Astrocyte (in vitro differentiated cells and primary cell): ENCODE data around the gene RASA2. TPM values are rescaled to one million over a fixed set of nuclear protein-coding genes. Genes with fewer than 3 reads are reported as not detected.

Experiments used
- DNase-seq: peaks from one replicate; pipeline ENCODE4 v3.0.0-alpha.2; 2010; ENCODE audit warnings: low read depth
- FAIRE-seq: peaks from 2 replicates; lab custom pipeline; 2011; peaks lifted over from hg19 to GRCh38; lab: Jason Lieb, UNC
- H2AFZ ChIP-seq: 2 replicates; pipeline ENCODE4 v1.6.0; 2012; ENCODE audit warnings: low read depth, low read length, inconsistent platforms
- H3K27ac ChIP-seq: 2 replicates; pipeline ENCODE4 v1.5.1; 2011; ENCODE audit warnings: low read depth, low read length, inconsistent platforms
- H3K27me3 ChIP-seq: 2 replicates; pipeline ENCODE4 v1.6.0; 2011; ENCODE audit warnings: low read length, inconsistent platforms; ENCODE audit not compliant: insufficient read depth
- H3K36me3 ChIP-seq: 2 replicates; pipeline ENCODE4 v1.5.1; 2011; ENCODE audit warnings: low read length, inconsistent platforms; ENCODE audit not compliant: insufficient read depth
- H3K4me1 ChIP-seq: 2 replicates; pipeline ENCODE4 v1.5.1; 2011; ENCODE audit warnings: low read length, inconsistent platforms; ENCODE audit not compliant: insufficient read depth
- H3K4me2 ChIP-seq: 2 replicates; pipeline ENCODE4 v1.6.0; 2012; ENCODE audit warnings: low read length, inconsistent platforms
- H3K4me3 ChIP-seq: 2 replicates; pipeline ENCODE4 v1.5.1; 2011; ENCODE audit warnings: low read depth, mild to moderate bottlenecking, low read length, inconsistent platforms; ENCODE audit not compliant: insufficient read depth
- H3K79me2 ChIP-seq: 2 replicates; pipeline ENCODE4 v1.6.0; 2012; ENCODE audit warnings: mild to moderate bottlenecking, low read length, inconsistent platforms; ENCODE audit not compliant: insufficient read depth
- H3K9ac ChIP-seq: 2 replicates; pipeline ENCODE4 v1.6.0; 2012; ENCODE audit warnings: mild to moderate bottlenecking, low read length, inconsistent platforms
- H3K9me3 ChIP-seq: 2 replicates; pipeline ENCODE4 v1.5.1; 2012; ENCODE audit warnings: low read depth, mild to moderate bottlenecking, low read length, inconsistent platforms; ENCODE audit not compliant: insufficient read depth
- H4K20me1 ChIP-seq: 2 replicates; pipeline ENCODE4 v1.6.0; 2012; ENCODE audit warnings: low read length, inconsistent platforms; ENCODE audit not compliant: insufficient read depth
- H3K27ac Mint-ChIP-seq: one replicate; pipeline ENCODE4 v1.8.0; 2021; ENCODE audit warnings: mild to moderate bottlenecking, mixed read lengths; ENCODE audit not compliant: unreplicated experiment
- H3K27me3 Mint-ChIP-seq: one replicate; pipeline ENCODE4 v1.8.0; 2021; ENCODE audit warnings: low read depth, mixed read lengths; ENCODE audit not compliant: unreplicated experiment
- H3K36me3 Mint-ChIP-seq: one replicate; pipeline ENCODE4 v1.8.0; 2021; ENCODE audit warnings: low read depth, mixed read lengths; ENCODE audit not compliant: unreplicated experiment
- H3K4me1 Mint-ChIP-seq: one replicate; pipeline ENCODE4 v1.8.0; 2021; ENCODE audit warnings: low read depth, mixed read lengths; ENCODE audit not compliant: unreplicated experiment
- H3K4me3 Mint-ChIP-seq: one replicate; pipeline ENCODE4 v1.8.0; 2021; ENCODE audit warnings: mild to moderate bottlenecking, moderate library complexity, mixed read lengths; ENCODE audit not compliant: unreplicated experiment
- H3K9me3 Mint-ChIP-seq: one replicate; pipeline ENCODE4 v1.8.0; 2021; ENCODE audit warnings: mild to moderate bottlenecking, mixed read lengths; ENCODE audit not compliant: unreplicated experiment
- EZH2 ChIP-seq: IDR thresholded peaks from 2 replicates; pipeline ENCODE4 v1.6.1; 2012; ENCODE audit warnings: mild to moderate bottlenecking, low read length, inconsistent platforms; ENCODE audit not compliant: insufficient read depth
- total RNA-seq: library from RNA; stranded (reverse); gene quantifications from 2 replicates; pipeline ENCODE4 v1.2.1, GENCODE V29; 2021
- TF ChIP-seq, protein P1 (sequence below): IDR thresholded peaks from 2 replicates; pipeline ENCODE4 v1.5.1; 2011; ENCODE audit warnings: low read depth, mild to moderate bottlenecking, inconsistent platforms, low read length, moderate library complexity; ENCODE audit not compliant: insufficient read depth

RASA2 gene
- total RNA-seq, 1 donor from 2014 or later, result 19.0 TPM

DNA sequence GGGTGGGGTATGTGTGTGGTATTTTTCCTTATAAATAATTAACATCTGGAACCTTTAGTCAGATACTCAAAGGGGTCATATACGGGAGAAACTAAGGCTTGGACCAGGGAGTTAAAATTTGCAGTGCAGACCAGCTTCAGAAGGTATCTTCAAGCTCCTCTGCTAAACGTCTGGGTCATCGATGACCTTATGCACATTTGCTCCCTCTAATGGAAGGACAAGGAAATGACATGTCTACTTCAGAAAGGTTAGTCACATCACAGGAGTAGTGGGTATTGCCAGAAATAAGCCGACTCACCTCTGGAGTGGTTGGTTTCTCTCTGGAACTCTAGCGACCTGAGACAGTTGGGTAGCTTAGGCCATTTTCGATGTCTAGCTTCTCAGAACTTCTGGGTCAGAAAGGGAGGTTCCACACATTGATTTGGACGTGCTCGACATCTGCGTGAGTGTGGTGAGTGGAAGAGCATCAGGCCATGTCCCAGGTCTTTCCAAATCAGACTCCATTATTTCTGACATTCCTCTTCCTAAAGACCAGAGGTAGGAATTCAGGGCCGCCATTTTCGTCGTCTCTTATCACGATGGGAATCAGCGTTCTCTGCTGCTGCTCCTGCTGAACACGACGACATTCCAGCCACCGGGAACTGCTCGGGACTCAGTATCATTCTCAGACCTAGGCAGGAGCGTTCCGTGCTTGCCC is 31.8 kb upstream of the RASA2 start:
- Histone ChIP-seq H4K20me1 (no peaks in the 10 kb centered on the region), H3K27me3 (no peaks in the 10 kb centered on the region), H3K9ac (no peak overlapping the region), H3K27ac (no peak overlapping the region), H2AFZ (no peak overlapping the region), H3K4me2 (peak overlapping the region; percentile 10), H3K79me2 (no peaks in the 10 kb centered on the region), H3K36me3 (no peaks in the 10 kb centered on the region), H3K4me1 (peaks cover 21% of the 10 kb centered on the region), H3K9me3 (no peaks in the 10 kb centered on the region), H3K4me3 (no peak overlapping the region)
- no peak for FAIRE-seq
- no peaks in the 10 kb centered on the region for H3K27me3 Mint-ChIP-seq
- DNase-seq, result peak; percentile 76
- peaks cover 27% of the 10 kb centered on the region for H3K4me1 Mint-ChIP-seq
- H3K4me3 Mint-ChIP-seq, result peak overlapping the region; percentile 8
- TF ChIP-seq, protein P1, sequence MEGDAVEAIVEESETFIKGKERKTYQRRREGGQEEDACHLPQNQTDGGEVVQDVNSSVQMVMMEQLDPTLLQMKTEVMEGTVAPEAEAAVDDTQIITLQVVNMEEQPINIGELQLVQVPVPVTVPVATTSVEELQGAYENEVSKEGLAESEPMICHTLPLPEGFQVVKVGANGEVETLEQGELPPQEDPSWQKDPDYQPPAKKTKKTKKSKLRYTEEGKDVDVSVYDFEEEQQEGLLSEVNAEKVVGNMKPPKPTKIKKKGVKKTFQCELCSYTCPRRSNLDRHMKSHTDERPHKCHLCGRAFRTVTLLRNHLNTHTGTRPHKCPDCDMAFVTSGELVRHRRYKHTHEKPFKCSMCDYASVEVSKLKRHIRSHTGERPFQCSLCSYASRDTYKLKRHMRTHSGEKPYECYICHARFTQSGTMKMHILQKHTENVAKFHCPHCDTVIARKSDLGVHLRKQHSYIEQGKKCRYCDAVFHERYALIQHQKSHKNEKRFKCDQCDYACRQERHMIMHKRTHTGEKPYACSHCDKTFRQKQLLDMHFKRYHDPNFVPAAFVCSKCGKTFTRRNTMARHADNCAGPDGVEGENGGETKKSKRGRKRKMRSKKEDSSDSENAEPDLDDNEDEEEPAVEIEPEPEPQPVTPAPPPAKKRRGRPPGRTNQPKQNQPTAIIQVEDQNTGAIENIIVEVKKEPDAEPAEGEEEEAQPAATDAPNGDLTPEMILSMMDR, result peak; percentile 74
- TF ChIP-seq EZH2, result no peak
- H3K36me3 Mint-ChIP-seq, result peaks cover 3% of the 10 kb centered on the region
- peak overlapping the region; percentile 2 for H3K27ac Mint-ChIP-seq
- no peaks in the 10 kb centered on the region for H3K9me3 Mint-ChIP-seq

DNA sequence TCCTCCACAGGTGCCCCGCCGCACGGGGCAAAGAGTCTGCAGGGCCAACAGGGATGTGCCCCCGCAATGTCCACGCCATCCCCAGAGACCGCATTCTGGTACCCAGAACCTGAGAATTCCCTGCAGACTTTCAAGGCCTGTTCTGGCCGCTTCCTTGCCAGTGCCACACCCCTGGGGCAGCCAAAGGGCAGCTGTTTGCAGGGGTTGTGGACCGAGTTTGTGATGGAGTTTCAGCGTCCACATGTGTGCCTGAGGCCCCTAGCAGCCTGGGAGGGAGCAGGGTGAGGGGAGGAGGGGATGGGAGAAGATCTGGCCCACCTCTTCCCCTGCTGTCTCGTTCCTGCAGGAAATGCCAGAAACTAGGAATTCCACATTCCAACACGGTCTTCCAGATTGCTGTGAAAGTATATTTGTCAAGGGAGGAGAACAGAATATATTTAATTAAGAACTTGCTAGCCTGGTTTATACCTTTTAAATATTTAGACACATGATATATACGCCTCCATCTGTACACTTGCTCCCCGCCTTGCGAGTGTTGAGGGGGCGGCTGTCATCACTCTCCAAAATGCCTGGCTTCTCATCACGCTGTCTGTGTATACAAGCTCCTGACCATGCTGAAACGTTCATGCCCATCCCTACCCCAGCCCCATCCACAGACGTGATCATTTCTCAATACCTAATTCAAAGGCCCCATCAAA is 31.1 kb upstream of the RASA2 start:
- Mint-ChIP-seq H3K27me3 (no peaks in the 10 kb centered on the region), H3K36me3 (peaks cover 3% of the 10 kb centered on the region), H3K4me1 (peaks cover 25% of the 10 kb centered on the region), H3K27ac (no peak overlapping the region), H3K9me3 (no peaks in the 10 kb centered on the region), H3K4me3 (no peak overlapping the region)
- Histone ChIP-seq H3K4me1 (peaks cover 21% of the 10 kb centered on the region), H3K4me2 (peak overlapping the region; percentile 10), H3K36me3 (no peaks in the 10 kb centered on the region), H4K20me1 (no peaks in the 10 kb centered on the region), H3K27me3 (no peaks in the 10 kb centered on the region), H3K79me2 (no peaks in the 10 kb centered on the region), H3K27ac (no peak overlapping the region), H3K9me3 (no peaks in the 10 kb centered on the region), H3K9ac (no peak overlapping the region), H3K4me3 (no peak overlapping the region), H2AFZ (no peak overlapping the region)
- DNase-seq (no peak), FAIRE-seq (no peak)
- no peak for TF ChIP-seq EZH2
- TF ChIP-seq, protein P1, result no peak

DNA sequence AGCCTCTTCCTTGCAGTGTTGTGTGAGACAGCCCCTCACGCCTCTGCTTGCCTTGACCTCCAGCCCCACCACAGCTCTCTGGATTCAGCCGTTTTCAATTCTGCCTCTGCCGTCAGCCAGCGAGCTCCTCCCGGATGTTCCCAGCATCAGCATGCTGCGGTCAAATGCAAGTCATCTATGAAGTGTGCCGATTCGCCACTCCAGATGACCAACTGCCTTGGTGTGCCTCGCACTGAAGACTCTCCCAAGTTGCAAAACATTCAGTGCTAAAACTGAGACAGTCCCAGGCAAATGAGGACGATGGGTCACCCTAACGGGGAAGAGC is 30.6 kb upstream of the RASA2 start:
- no peak overlapping the region for H3K27ac ChIP-seq

More for the DNA sequence above, 30.6 kb upstream of the RASA2 start:
- peaks cover 24% of the 10 kb centered on the region for H3K4me1 Mint-ChIP-seq
- no peak overlapping the region for H3K9ac ChIP-seq
- H3K36me3 Mint-ChIP-seq, result peaks cover 3% of the 10 kb centered on the region
- no peak for FAIRE-seq
- no peak for TF ChIP-seq EZH2
- TF ChIP-seq, protein P1, result no peak
- H3K4me1 ChIP-seq, result peaks cover 21% of the 10 kb centered on the region
- H3K4me3 ChIP-seq, result no peak overlapping the region
- H3K4me3 Mint-ChIP-seq, result no peak overlapping the region
- no peaks in the 10 kb centered on the region for H3K27me3 ChIP-seq
- no peaks in the 10 kb centered on the region for H3K36me3 ChIP-seq
- H3K79me2 ChIP-seq, result no peaks in the 10 kb centered on the region
- no peaks in the 10 kb centered on the region for H4K20me1 ChIP-seq
- no peak overlapping the region for H3K27ac Mint-ChIP-seq
- no peaks in the 10 kb centered on the region for H3K9me3 Mint-ChIP-seq
- H3K9me3 ChIP-seq, result no peaks in the 10 kb centered on the region
- no peak overlapping the region for H2AFZ ChIP-seq
- no peak for DNase-seq
- no peak overlapping the region for H3K4me2 ChIP-seq
- no peaks in the 10 kb centered on the region for H3K27me3 Mint-ChIP-seq
